ENCODE results near the gene HCN2. TPM values are rescaled to one million over a fixed set of nuclear protein-coding genes. Genes with fewer than 3 reads are reported as not detected.
"Not testable (repeated sequence)": the region's sequence is repeated elsewhere in the genome, so short reads cannot be mapped to it uniquely, and the experiment has no call there.

The HCN2 gene
- total and polyA plus RNA-seq, 4 experiments from 2014 or later: 2.5 to 2.9 TPM; not detected in 2

DNA sequence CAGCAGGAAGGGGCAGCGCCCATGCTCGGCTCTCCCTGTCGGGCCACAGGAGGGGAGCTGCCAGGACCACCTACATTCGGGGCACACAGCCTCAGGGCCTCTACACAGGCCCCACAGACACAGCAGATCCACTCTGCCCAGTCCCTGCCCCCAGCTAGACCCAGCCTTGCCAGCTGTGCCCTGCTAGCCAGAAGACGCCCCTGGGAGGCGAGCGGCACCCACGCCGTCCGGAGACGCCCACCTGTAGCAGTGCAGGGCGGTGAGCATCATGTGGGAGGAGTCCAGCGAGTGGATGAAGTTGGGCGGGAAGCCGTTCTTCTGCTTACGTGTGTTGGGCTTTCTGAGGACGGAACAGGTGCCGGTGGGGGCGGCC, 28.6 kb downstream of the HCN2 start:
- Mint-ChIP-seq H3K36me3 (peaks cover 11 to 23% of the 10 kb centered on the region in 2 donors), H3K27ac (no peak overlapping the region), H3K27me3 (peaks cover 0 to 2% of the 10 kb centered on the region in 2 donors), H3K9me3 (no peaks in the 10 kb centered on the region), H3K4me3 (no peak overlapping the region), H3K4me1 (peaks cover 2 to 14% (median 10%) of the 10 kb centered on the region in 4 donors)
- intact Hi-C loops (cut with micrococcal nuclease): no loop called here
- ChIA-PET CTCF (ENCODE audit: partially characterized antibody) (no interaction called here), POLR2A (ENCODE audit: partially characterized antibody) (no interaction called here)
- no peak for DNase-seq
- H3K27me3 ChIP-seq (ENCODE audit: insufficient read depth, low read length): no peaks in the 10 kb centered on the region
- H3K4me3 ChIP-seq (ENCODE audit: low read length in 2 of 2): no peak overlapping the region
- no peak overlapping the region for H3K27ac ChIP-seq (ENCODE audit: low read depth, low read length)
- no peaks in the 10 kb centered on the region for H3K9me3 ChIP-seq (ENCODE audit: control insufficient read depth in 1 of 2, low read length in 2 of 2)
- H3K36me3 ChIP-seq (ENCODE audit: insufficient read depth, low read length): peaks cover 8% of the 10 kb centered on the region
- H3K4me1 ChIP-seq (ENCODE audit: insufficient read depth, low read length): no peaks in the 10 kb centered on the region

DNA sequence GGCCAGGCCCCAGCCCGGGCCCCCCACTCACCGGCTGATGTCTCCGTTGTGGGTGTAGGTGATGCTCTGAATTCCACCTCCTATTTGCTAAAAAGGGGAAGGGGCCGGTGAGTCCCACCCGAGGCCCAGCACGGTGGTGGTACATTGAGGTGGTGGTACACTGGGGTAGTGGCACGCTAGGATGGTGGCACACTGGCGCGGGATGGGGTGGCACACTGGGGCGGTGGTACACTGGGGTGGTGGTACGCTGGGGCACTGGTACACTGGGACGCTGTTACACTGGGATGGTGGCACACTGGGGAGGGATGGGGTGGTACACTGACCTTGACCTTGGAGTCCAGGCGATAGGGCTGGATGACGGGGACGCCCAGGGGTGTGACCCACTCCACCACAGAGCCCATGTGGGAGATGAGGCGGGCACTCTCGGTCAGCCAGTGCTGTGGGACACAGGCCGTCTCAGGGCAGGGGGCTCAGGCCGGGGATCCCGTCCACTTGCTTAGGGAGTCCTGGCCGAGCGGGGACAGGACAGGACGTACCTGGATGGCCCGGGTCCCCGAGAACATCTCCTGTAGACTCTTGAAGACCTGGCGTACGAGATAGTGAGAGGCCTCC, 29.1 kb downstream of the HCN2 start:
- ChIA-PET CTCF (ENCODE audit: partially characterized antibody) (no interaction called here), POLR2A (ENCODE audit: partially characterized antibody) (no interaction called here)
- no peaks in the 10 kb centered on the region for H3K27me3 ChIP-seq (ENCODE audit: insufficient read depth, low read length)
- no peaks in the 10 kb centered on the region for H3K4me1 ChIP-seq (ENCODE audit: insufficient read depth, low read length)
- H3K4me1 Mint-ChIP-seq: peaks cover 2 to 14% (median 10%) of the 10 kb centered on the region in 4 donors
- peaks cover 8% of the 10 kb centered on the region for H3K36me3 ChIP-seq (ENCODE audit: insufficient read depth, low read length)
- no peak overlapping the region for H3K4me3 Mint-ChIP-seq
- H3K27ac Mint-ChIP-seq: no peak overlapping the region
- intact Hi-C loops (cut with micrococcal nuclease): no loop called here
- no peak overlapping the region for H3K27ac ChIP-seq (ENCODE audit: low read depth, low read length)
- H3K9me3 Mint-ChIP-seq: no peaks in the 10 kb centered on the region
- peaks cover 0 to 2% of the 10 kb centered on the region in 2 donors for H3K27me3 Mint-ChIP-seq
- H3K9me3 ChIP-seq (ENCODE audit: control insufficient read depth in 1 of 2, low read length in 2 of 2): no peaks in the 10 kb centered on the region
- no peak for DNase-seq
- H3K4me3 ChIP-seq (ENCODE audit: low read length in 2 of 2): no peak overlapping the region
- peaks cover 13 to 24% of the 10 kb centered on the region in 2 donors for H3K36me3 Mint-ChIP-seq

DNA sequence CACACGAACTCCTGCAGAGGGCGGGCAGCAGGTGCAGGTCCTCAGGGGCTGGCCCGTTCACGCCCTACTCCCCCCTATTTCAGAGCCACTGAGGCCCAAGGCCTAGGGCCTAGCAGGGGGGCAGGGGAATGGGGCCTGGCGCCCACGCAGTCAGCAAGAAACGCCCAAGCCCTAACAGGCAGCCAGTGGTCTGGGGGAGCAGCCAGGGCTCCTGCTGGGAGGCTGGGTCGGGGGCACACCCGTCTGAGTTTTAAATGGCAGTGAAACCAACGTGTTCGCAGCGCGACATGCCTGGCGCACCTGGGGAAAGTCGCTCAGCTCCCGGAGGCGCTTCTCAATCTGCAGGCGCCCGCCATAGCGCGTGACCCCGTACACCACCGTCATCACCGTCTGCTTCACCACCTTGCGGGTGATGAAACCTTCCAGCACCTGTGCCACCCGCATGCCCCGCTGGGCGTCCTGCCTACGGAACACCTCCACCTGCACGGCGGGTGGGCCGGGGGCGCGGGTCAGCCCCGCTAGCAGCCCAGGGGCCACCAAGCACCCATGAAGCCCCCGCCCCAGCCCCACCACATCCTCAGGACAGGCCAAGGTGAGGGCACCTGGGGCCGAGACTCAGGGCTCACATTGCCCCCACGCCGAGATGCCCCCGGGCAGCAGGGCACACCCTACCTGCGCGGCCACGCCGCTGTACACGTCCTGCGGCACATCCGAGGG, 29.8 kb downstream of the HCN2 start:
- H3K27ac ChIP-seq (ENCODE audit: low read depth, low read length): no peak overlapping the region
- no peak for DNase-seq
- H3K36me3 ChIP-seq (ENCODE audit: insufficient read depth, low read length): peaks cover 11% of the 10 kb centered on the region
- ChIA-PET CTCF (ENCODE audit: partially characterized antibody) (no interaction called here), POLR2A (ENCODE audit: partially characterized antibody) (interaction anchor here (1.1 kb wide), 1 partner anchor 8 kb away, joined by 3 read pairs; no protein-coding TSS in a partner anchor)
- Mint-ChIP-seq H3K27me3 (peaks cover 0 to 2% of the 10 kb centered on the region in 2 donors), H3K27ac (no peak overlapping the region), H3K9me3 (peaks cover 0 to 1% (median 0%) of the 10 kb centered on the region in 8 donors), H3K4me1 (peaks cover 2 to 10% (median 7%) of the 10 kb centered on the region in 4 donors), H3K36me3 (peaks cover 18 to 25% of the 10 kb centered on the region in 2 donors), H3K4me3 (no peak overlapping the region)
- H3K27me3 ChIP-seq (ENCODE audit: insufficient read depth, low read length): no peaks in the 10 kb centered on the region
- intact Hi-C loops (cut with micrococcal nuclease): no loop called here
- no peak overlapping the region for H3K4me3 ChIP-seq (ENCODE audit: low read length in 2 of 2)
- no peaks in the 10 kb centered on the region for H3K4me1 ChIP-seq (ENCODE audit: insufficient read depth, low read length)
- no peaks in the 10 kb centered on the region for H3K9me3 ChIP-seq (ENCODE audit: control insufficient read depth in 1 of 2, low read length in 2 of 2)

DNA sequence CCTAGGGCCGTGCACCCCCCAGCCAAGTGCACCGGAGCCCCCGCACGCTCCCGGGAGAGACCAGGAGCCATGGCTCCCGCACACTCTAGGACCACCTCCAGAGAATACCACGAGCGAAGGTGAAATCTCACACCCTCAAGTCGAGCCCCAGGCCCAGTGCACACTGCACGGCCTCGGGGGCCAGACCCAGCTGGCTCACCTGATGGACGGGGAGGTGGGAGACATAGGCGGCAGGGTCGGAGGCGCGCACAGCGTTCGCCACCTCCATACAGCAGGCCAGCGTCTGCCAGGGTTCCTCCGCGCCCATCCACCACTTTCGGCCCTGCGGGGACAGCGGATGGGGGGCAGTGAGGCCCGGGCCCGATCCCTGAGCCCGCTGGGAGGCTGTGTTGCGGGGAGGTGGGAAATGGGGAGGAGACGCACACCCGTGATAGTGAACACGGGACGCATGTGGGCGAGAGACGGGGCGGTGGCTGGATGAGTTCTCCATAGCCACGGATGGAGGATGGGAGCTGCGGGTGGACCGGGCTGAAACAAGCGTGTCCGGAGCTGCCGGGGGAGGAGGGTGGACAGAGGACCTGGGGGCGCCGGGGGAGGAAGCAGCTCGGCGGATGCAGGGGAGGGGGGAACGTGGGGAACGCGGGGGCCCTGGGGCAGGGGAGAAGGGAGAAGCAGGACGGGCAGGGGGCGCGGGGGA, 30.6 kb downstream of the HCN2 start:
- Mint-ChIP-seq H3K9me3 (peaks cover 0 to 1% (median 0%) of the 10 kb centered on the region in 8 donors), H3K4me3 (no peak overlapping the region), H3K36me3 (peaks cover 18 to 22% of the 10 kb centered on the region in 2 donors), H3K27ac (no peak overlapping the region), H3K27me3 (peaks cover 0 to 2% of the 10 kb centered on the region in 2 donors), H3K4me1 (peaks cover 2 to 5% (median 3%) of the 10 kb centered on the region in 4 donors)
- POLR2A ChIA-PET (ENCODE audit: partially characterized antibody): interaction anchor here (1.1 kb wide), 1 partner anchor 9 kb away, joined by 3 read pairs; no protein-coding TSS in a partner anchor
- no peaks in the 10 kb centered on the region for H3K9me3 ChIP-seq (ENCODE audit: control insufficient read depth in 1 of 2, low read length in 2 of 2)
- H3K4me3 ChIP-seq (ENCODE audit: low read length in 2 of 2): no peak overlapping the region
- no peak for DNase-seq
- intact Hi-C loops (cut with micrococcal nuclease): no loop called here
- H3K4me1 ChIP-seq (ENCODE audit: insufficient read depth, low read length): no peaks in the 10 kb centered on the region
- no peak overlapping the region for H3K27ac ChIP-seq (ENCODE audit: low read depth, low read length)
- no peaks in the 10 kb centered on the region for H3K27me3 ChIP-seq (ENCODE audit: insufficient read depth, low read length)
- CTCF ChIA-PET (ENCODE audit: partially characterized antibody): no interaction called here
- H3K36me3 ChIP-seq (ENCODE audit: insufficient read depth, low read length): peaks cover 13% of the 10 kb centered on the region

DNA sequence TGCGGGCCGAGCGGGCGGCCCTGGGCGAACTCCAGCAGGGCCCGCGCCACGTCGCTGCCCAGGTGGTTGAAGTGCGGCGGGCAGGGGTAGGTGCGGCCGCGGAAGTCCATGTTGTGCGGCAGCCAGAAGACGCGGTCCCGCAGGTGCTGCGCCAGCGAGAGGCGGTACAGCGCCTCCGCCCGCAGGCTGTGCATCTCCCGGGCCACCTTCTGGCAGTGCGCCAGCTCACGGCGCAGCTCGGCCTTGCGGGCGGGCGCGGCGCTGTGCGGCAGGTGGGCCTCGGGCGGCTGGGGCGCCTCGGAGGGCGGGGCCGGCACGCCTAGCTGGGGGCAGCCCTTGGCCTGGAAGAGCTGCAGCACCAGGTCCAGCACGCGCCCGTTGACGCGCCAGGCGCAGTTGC, 31.5 kb downstream of the HCN2 start:
- H3K4me1 ChIP-seq (ENCODE audit: insufficient read depth, low read length); H3K9me3 ChIP-seq (ENCODE audit: control insufficient read depth in 1 of 2, low read length in 2 of 2); H3K4me3 Mint-ChIP-seq; CTCF ChIA-PET (ENCODE audit: partially characterized antibody); H3K4me3 ChIP-seq (ENCODE audit: low read length in 2 of 2); H3K27me3 Mint-ChIP-seq; H3K27me3 ChIP-seq (ENCODE audit: insufficient read depth, low read length); H3K9me3 Mint-ChIP-seq; H3K4me1 Mint-ChIP-seq; DNase-seq; H3K27ac ChIP-seq (ENCODE audit: low read depth, low read length); POLR2A ChIA-PET (ENCODE audit: partially characterized antibody); intact Hi-C loops (cut with micrococcal nuclease); H3K27ac Mint-ChIP-seq: not testable (repeated sequence)
- peaks cover 17% of the 10 kb centered on the region for H3K36me3 ChIP-seq (ENCODE audit: insufficient read depth, low read length)
- peaks cover 19 to 23% of the 10 kb centered on the region in 2 donors for H3K36me3 Mint-ChIP-seq

DNA sequence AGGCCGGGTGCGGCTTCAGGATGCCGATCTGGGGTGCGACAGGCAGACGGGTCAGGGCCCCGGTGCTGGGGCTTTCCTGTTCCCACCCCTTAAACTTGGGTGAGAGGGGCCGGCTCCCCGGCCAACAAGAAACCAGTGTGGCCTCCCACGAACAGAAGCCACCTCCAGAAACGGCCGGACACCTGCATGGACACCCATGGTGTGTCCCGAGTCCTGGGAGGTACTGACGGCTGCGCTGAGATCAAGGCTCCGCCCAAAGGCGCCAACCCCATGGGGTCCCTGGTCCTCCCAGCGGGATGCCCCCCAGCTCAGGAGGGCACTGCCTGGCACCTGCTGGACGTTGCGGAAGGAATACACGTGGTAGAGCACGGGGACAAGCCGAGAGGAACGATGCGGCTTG, 32.1 kb downstream of the HCN2 start:
- H3K4me3 ChIP-seq (ENCODE audit: low read length in 2 of 2): no peak overlapping the region
- peaks cover 17% of the 10 kb centered on the region for H3K36me3 ChIP-seq (ENCODE audit: insufficient read depth, low read length)
- Mint-ChIP-seq H3K27me3 (no peaks in the 10 kb centered on the region), H3K36me3 (peaks cover 21 to 24% of the 10 kb centered on the region in 2 donors), H3K4me1 (peaks cover 0 to 2% (median under 1%) of the 10 kb centered on the region in 4 donors), H3K27ac (no peak overlapping the region), H3K4me3 (no peak overlapping the region), H3K9me3 (peaks cover 0 to 1% (median 0%) of the 10 kb centered on the region in 8 donors)
- POLR2A ChIA-PET (ENCODE audit: partially characterized antibody): no interaction called here
- intact Hi-C loops (cut with micrococcal nuclease): no loop called here
- H3K27ac ChIP-seq (ENCODE audit: low read depth, low read length): no peak overlapping the region
- H3K9me3 ChIP-seq (ENCODE audit: control insufficient read depth in 1 of 2, low read length in 2 of 2): no peaks in the 10 kb centered on the region
- H3K27me3 ChIP-seq (ENCODE audit: insufficient read depth, low read length): no peaks in the 10 kb centered on the region
- H3K4me1 ChIP-seq (ENCODE audit: insufficient read depth, low read length): no peaks in the 10 kb centered on the region
- CTCF ChIA-PET (ENCODE audit: partially characterized antibody): no interaction called here
- DNase-seq: no peak

DNA sequence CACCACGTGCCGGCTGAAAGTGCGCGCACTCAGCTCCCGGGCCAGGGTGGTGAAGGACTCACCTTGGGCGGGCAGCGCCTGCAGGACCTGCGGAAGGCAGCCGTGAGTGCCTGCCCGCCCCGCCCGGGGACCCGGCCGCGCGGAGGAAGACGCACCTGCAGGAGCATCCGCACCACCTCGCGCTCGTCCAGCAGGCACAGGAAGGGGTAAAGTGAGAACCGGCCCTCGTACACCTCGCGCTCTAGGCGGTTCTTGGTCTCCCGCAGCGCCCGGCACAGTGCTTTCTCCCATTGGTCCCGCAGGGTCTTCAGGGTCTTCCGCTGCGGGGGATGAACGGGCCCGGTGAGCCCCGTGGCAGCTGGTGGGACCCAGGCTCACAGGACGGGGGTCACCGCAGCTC, 33.0 kb downstream of the HCN2 start:
- POLR2A ChIA-PET (ENCODE audit: partially characterized antibody): no interaction called here
- H3K9me3 Mint-ChIP-seq: peaks cover 0 to 1% (median 0%) of the 10 kb centered on the region in 8 donors
- no peak overlapping the region for H3K27ac Mint-ChIP-seq
- Histone ChIP-seq H3K27ac (ENCODE audit: low read depth, low read length) (no peak overlapping the region), H3K9me3 (ENCODE audit: control insufficient read depth in 1 of 2, low read length in 2 of 2) (no peaks in the 10 kb centered on the region), H3K4me1 (ENCODE audit: insufficient read depth, low read length) (no peaks in the 10 kb centered on the region), H3K4me3 (ENCODE audit: low read length in 2 of 2) (no peak overlapping the region), H3K36me3 (ENCODE audit: insufficient read depth, low read length) (peaks cover 17% of the 10 kb centered on the region), H3K27me3 (ENCODE audit: insufficient read depth, low read length) (no peaks in the 10 kb centered on the region)
- peaks cover 0 to 2% (median under 1%) of the 10 kb centered on the region in 4 donors for H3K4me1 Mint-ChIP-seq
- H3K36me3 Mint-ChIP-seq: peaks cover 23 to 25% of the 10 kb centered on the region in 2 donors
- intact Hi-C loops (cut with micrococcal nuclease): no loop called here
- H3K27me3 Mint-ChIP-seq: no peaks in the 10 kb centered on the region
- CTCF ChIA-PET (ENCODE audit: partially characterized antibody): no interaction called here
- H3K4me3 Mint-ChIP-seq: no peak overlapping the region
- DNase-seq: no peak
